22Rv1 (cell line): ENCODE data around the gene GPHN.

Experiments used
- ZFX ChIP-seq: fragments of 450-650 bp; IDR thresholded peaks from 2 replicates; pipeline ENCODE4 v1.6.1; 2017; ENCODE audit warnings: antibody characterized with exemption, borderline replicate concordance
- TF ChIP-seq, protein P1 (sequence below): fragments of 450-650 bp; IDR thresholded peaks from 2 replicates; pipeline ENCODE4 v1.5.1; 2017; ENCODE audit warnings: mild to moderate bottlenecking

DNA sequence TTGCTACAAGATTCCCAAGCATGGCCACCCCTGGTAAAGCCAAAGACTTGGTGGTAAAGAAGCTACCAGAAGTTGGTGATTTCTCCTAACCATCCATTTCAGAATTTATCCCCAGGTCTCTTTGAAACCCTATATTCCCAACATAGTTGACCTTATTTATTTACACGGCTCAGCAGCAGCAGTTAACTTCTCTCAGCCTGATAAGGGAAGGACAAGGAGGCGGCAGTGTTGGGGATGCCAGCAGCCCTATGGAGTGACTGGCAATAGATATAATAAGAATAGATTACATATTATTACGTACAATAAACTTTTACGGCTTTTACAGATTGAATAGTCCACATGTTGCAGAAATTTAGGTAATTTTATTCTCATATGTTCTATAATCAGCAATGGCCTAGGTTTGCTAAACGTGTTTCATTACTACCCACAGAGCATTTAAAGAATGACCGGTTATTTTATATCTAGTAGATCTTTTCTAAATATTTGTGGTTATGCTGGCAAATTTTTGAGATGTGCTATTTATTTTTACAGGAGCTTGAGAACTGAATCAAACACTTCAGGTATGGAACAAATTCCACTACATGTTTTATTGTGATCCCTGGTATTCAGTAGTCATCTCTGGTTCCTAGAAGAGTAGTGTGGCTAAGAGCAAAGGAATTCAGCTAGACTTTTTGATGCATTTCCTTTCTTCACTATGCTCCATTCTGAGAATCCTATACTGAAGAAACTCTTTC is 713.5 kb downstream of the GPHN start:
- TF ChIP-seq, protein P1, sequence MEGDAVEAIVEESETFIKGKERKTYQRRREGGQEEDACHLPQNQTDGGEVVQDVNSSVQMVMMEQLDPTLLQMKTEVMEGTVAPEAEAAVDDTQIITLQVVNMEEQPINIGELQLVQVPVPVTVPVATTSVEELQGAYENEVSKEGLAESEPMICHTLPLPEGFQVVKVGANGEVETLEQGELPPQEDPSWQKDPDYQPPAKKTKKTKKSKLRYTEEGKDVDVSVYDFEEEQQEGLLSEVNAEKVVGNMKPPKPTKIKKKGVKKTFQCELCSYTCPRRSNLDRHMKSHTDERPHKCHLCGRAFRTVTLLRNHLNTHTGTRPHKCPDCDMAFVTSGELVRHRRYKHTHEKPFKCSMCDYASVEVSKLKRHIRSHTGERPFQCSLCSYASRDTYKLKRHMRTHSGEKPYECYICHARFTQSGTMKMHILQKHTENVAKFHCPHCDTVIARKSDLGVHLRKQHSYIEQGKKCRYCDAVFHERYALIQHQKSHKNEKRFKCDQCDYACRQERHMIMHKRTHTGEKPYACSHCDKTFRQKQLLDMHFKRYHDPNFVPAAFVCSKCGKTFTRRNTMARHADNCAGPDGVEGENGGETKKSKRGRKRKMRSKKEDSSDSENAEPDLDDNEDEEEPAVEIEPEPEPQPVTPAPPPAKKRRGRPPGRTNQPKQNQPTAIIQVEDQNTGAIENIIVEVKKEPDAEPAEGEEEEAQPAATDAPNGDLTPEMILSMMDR, result no peak
- TF ChIP-seq ZFX, result no peak
